IPS-18a (cell line): ENCODE measurements around the gene SOX6.

Experiments used
- H3K27ac ChIP-seq: one replicate; pipeline ENCODE4 v1.5.1; 2013; ENCODE audit warnings: low read length
- H3K27me3 ChIP-seq: one replicate; pipeline ENCODE4 v1.6.1; 2013; ENCODE audit warnings: mild to moderate bottlenecking, low read length; ENCODE audit not compliant: control insufficient read depth, insufficient read depth
- H3K36me3 ChIP-seq: one replicate; pipeline ENCODE4 v1.6.1; 2013; ENCODE audit warnings: low read depth, low read length; ENCODE audit not compliant: control insufficient read depth
- H3K4me1 ChIP-seq: one replicate; pipeline ENCODE4 v1.6.1; 2013; ENCODE audit warnings: low read depth, low read length; ENCODE audit not compliant: control insufficient read depth
- H3K4me3 ChIP-seq: one replicate; pipeline ENCODE4 v1.5.1; 2013; ENCODE audit warnings: low read length
- H3K9ac ChIP-seq: one replicate; pipeline ENCODE4 v1.6.1; 2013; ENCODE audit warnings: mild to moderate bottlenecking, low read length, moderate library complexity
- H3K9me3 ChIP-seq: one replicate; pipeline ENCODE4 v1.6.1; 2013; ENCODE audit warnings: low read depth, low read length; ENCODE audit not compliant: control insufficient read depth

The SOX6 gene

DNA sequence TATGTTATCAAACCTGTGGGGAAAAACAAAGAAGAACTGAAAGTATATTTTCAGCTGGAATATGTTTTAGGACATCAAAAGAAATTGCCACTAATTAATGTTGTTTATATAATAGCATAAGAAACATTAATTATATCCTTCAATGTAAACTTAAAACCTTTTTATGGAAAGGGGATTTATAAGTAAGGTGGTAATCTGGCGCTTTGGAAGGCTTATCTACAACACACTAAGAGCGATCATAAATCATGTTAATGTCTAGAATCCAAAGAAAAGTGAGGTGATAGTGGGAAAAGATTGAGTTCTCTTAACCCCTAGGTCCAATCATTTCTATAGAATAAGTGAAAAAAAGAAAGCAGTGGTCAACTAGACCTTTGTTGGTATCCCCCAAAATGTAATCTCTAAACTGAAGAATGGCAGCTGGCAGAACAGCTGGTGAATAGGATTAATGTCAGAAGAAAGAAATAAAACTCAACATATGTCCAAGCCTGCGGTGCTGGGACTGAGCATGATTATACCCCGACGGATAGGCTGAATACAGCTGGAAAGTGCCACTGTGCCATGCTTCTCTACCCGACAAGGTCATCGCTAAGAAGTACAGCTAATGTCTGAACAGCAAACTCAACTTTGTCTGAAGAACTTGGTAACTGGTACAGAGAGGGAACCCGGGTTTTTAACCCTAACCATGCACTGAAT lies 64.0 kb downstream of the SOX6 start:
- no peaks in the 10 kb centered on the region for H3K9me3 ChIP-seq
- no peaks in the 10 kb centered on the region for H3K36me3 ChIP-seq
- H3K4me1 ChIP-seq, result peaks cover 13% of the 10 kb centered on the region
- H3K9ac ChIP-seq, result no peak overlapping the region
- no peak overlapping the region for H3K27ac ChIP-seq
- H3K4me3 ChIP-seq, result no peak overlapping the region
- H3K27me3 ChIP-seq, result no peaks in the 10 kb centered on the region

DNA sequence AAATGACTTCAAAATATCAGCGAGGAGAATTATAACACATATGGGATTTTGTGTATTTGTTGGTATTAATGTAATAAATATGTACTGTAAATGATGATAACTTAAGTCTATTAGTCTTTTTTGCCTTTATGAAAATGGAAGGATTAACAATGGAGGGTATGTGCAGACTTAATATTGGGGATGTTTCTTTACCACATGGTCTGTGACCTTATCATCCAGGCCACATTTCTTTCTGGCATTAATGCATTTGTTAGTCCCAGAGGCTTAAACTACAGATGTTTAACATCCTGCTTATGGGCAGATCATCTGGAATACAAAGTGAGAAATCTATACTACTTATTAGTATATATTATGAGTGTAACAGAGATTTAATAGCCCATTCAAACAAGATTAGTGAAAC lies 64.6 kb downstream of the SOX6 start:
- Histone ChIP-seq H3K9me3 (no peaks in the 10 kb centered on the region), H3K9ac (no peak overlapping the region), H3K36me3 (no peaks in the 10 kb centered on the region), H3K4me3 (no peak overlapping the region), H3K27ac (no peak overlapping the region), H3K27me3 (no peaks in the 10 kb centered on the region), H3K4me1 (peaks cover 13% of the 10 kb centered on the region)

DNA sequence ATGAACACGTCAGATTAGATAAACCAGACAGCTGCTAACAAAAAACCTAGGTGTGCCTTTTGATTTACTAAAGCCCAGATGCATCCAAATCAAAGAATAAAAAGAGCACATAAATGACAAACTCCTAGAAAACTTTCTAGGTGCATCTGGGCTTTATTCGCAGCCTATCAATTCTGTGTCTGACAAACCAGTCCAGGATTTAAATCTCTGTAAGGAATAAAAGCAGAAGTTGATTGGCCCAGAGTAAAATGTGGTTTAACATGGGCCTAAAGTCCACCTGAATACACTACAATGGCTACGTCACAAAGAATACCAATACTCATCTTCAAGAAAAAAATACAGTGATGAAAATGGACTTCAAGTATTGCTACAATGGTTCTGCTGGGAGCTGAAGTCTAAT lies 66.8 kb downstream of the SOX6 start:
- Histone ChIP-seq H3K4me1 (peaks cover 13% of the 10 kb centered on the region), H3K27me3 (no peaks in the 10 kb centered on the region), H3K4me3 (no peak overlapping the region), H3K27ac (no peak overlapping the region), H3K9ac (no peak overlapping the region), H3K36me3 (no peaks in the 10 kb centered on the region), H3K9me3 (no peaks in the 10 kb centered on the region)

DNA sequence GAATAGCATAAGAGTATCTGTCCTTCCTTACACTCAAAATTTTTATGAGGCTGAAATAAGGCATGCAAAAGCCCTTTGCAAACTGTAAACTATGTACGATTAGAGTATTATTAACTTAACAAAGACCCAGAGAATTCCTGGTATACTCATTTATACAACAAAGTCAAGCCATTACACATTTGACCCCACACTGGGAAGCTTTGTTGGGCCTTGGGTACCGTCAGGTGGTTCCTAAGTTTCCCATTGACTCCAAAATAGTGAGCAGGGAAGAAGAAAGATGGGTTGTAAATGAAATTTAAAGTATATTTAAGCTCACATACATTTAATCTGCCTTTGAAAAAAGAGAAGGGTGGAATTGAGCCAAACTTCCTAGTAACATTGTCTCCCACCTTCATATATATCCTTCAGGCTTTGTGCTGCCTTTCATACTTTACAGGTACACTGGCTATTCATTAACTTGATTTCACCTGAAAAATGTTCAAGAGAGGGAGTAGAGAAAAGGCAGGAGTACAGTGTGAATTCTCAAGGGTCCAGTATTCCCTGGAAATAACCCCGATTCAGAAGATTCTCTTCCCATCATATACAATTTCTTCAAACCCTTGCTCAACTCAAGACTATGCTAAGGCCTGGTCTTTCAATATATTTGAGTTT lies 68.6 kb downstream of the SOX6 start:
- H3K9me3 ChIP-seq, result no peaks in the 10 kb centered on the region
- no peaks in the 10 kb centered on the region for H3K27me3 ChIP-seq
- no peak overlapping the region for H3K9ac ChIP-seq
- H3K4me3 ChIP-seq, result no peak overlapping the region
- peaks cover 8% of the 10 kb centered on the region for H3K4me1 ChIP-seq
- no peaks in the 10 kb centered on the region for H3K36me3 ChIP-seq
- H3K27ac ChIP-seq, result no peak overlapping the region

DNA sequence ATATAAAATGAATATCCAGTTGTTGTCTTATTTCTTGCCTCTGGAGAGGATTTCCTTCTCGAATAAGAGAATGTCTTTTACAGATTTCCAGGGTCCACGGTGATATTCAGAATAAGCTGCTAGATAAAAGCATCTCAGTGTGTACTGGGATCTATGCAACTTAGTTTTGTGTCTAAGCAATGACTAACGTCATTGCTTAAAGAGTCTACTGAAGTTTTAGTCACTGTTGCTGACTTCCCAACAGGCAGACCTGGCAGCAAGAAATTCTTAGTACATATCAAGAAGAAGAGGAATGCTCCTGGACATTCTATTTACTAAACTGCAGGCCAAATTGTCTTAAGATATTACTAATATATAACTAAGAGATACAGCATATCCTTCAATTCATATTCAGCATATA lies 70.3 kb downstream of the SOX6 start:
- no peak overlapping the region for H3K27ac ChIP-seq
- H3K36me3 ChIP-seq, result no peaks in the 10 kb centered on the region
- no peaks in the 10 kb centered on the region for H3K9me3 ChIP-seq
- H3K9ac ChIP-seq, result no peak overlapping the region
- H3K4me3 ChIP-seq, result no peak overlapping the region
- H3K4me1 ChIP-seq, result peaks cover 8% of the 10 kb centered on the region
- H3K27me3 ChIP-seq, result no peaks in the 10 kb centered on the region

DNA sequence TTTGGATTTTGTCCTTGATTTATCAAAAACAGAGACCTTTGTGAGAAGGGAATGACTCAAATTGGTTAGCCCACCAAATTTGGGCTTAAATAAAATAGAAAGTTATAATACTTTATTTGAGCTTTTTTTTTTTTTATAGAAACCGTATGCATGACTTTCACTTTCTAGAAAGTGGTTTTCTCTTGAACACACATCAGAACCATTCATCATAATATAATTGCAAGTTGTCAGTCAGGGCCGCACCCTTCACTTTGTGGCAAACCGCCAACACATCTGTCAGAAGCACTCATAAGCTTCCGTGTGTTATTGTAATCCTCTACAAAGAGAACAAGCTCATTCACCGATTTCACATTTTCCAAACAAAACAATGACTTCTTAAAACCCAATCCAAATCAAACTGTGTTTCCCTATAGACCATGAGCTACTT lies 76.1 kb downstream of the SOX6 start:
- Histone ChIP-seq H3K4me1 (no peaks in the 10 kb centered on the region), H3K4me3 (no peak overlapping the region), H3K27ac (no peak overlapping the region), H3K36me3 (no peaks in the 10 kb centered on the region), H3K9me3 (no peaks in the 10 kb centered on the region), H3K27me3 (no peaks in the 10 kb centered on the region), H3K9ac (no peak overlapping the region)

DNA sequence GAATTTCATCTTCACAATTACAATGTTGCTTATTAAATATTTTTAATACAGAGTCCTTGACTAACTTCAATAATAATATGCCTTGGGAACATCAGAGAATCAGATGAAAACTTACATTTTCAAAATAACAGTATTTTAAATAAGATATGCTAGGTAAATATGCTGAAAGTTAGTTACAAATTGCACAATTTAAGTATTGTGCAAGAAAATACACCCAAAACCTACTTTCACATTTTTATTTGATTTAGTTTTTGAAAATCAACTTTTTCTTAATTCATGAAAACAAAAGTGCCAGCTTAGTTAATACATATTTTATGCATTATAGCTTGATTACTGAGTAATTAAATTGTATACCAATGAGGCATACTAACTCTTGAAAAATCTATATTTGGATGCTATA lies 76.8 kb downstream of the SOX6 start:
- H3K27me3 ChIP-seq, result no peaks in the 10 kb centered on the region
- H3K27ac ChIP-seq, result no peak overlapping the region
- H3K36me3 ChIP-seq, result no peaks in the 10 kb centered on the region
- H3K9me3 ChIP-seq, result no peaks in the 10 kb centered on the region
- no peaks in the 10 kb centered on the region for H3K4me1 ChIP-seq
- no peak overlapping the region for H3K9ac ChIP-seq
- H3K4me3 ChIP-seq, result no peak overlapping the region

DNA sequence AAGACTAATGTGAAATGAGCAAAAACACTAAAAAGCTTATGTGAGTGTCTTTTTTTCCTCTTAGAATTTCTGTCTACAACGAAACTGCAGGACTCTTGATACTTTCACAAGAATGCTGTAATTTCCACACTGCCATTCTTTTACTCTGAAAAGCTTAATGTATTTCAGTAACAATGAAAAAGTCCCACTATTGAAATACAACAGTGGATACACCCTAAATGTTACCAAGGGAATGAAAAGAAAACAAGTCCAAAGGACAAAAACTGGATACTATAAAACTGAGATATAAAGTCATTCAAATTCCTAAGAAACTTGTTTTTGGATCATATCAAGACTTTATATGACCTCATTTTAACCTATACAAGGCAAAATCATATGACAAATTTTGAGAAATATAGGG lies 77.4 kb downstream of the SOX6 start:
- Histone ChIP-seq H3K27ac (no peak overlapping the region), H3K4me1 (no peaks in the 10 kb centered on the region), H3K9ac (no peak overlapping the region), H3K4me3 (no peak overlapping the region), H3K27me3 (no peaks in the 10 kb centered on the region), H3K36me3 (no peaks in the 10 kb centered on the region), H3K9me3 (no peaks in the 10 kb centered on the region)

DNA sequence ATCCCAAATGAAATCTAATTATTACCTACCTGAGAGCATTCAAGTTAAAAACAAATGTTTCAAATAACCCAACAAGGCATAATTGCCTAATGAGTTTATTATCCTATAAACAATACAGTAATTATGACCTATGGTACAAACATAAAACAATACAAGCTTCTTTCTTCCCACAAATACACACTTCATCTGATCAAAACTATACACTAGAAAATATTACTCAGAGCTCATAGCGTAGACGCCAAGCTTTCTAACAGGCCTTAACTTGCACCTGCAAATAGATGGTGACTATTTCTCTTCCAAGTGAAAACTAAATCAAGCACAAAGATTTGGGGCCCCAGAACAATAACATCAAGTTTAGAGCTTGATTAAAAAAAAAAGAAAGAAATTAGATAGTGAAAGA lies 78.1 kb downstream of the SOX6 start:
- no peak overlapping the region for H3K27ac ChIP-seq
- no peaks in the 10 kb centered on the region for H3K4me1 ChIP-seq
- no peaks in the 10 kb centered on the region for H3K27me3 ChIP-seq
- no peak overlapping the region for H3K9ac ChIP-seq
- H3K36me3 ChIP-seq, result no peaks in the 10 kb centered on the region
- H3K4me3 ChIP-seq, result no peak overlapping the region
- no peaks in the 10 kb centered on the region for H3K9me3 ChIP-seq

DNA sequence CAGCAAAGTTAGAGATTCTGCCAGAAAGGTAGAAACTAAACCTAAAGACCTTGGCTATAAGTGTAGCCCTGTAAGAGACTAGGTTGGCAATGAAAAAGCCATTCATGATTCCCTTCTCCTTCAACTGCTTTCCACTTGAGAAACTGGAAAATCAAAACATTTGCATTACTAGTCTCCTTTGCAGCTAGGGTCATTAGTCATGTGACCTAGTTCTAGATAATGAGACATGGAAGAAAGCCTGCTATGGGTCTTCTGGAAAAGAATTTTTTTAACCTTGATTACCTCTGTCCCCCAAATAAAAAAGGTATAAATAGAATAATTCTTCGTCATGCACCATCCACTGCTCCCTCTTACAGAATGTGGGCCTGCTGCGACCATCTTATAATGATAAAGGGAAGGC lies 80.1 kb downstream of the SOX6 start:
- Histone ChIP-seq H3K4me3 (no peak overlapping the region), H3K9ac (no peak overlapping the region), H3K27ac (no peak overlapping the region), H3K36me3 (no peaks in the 10 kb centered on the region), H3K27me3 (no peaks in the 10 kb centered on the region), H3K4me1 (no peaks in the 10 kb centered on the region), H3K9me3 (no peaks in the 10 kb centered on the region)

DNA sequence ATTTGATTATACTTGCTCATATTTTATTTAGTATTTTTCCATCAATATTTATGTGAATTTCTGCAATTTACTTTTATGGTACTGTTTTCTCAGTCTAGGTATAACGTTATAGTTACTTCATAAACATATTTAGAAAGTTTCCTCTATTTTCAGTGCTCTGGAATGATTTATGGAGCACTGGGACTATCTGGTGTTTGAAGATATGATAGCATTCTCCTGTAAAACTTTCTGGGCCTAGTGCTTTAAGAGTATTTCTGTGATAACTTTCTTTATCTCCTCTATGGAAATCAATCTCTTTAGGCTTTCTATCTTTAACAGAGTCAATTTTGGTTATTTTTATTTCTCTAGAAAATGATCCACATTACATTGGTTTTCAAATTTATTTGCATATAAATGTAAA lies 85.1 kb downstream of the SOX6 start:
- no peaks in the 10 kb centered on the region for H3K9me3 ChIP-seq
- H3K4me1 ChIP-seq, result no peaks in the 10 kb centered on the region

DNA sequence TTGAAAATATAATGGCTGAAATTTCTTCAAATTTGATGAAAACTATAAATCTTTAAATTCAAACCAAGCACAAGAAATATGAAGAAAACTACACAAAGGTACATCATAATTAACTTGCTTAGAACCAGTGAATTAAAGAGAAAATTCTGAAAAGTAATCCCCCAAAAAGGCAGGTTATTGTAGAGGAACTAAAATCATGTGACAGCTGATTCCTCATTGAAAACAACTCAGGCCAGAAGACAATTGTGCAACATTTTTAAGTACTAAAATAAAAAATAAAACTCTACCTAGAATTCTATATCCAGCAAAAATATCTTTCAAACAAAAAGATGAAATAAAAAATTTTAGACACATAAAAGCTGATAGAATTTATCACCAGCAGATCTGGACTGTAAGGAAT lies 90.3 kb downstream of the SOX6 start:
- Histone ChIP-seq H3K27me3 (no peaks in the 10 kb centered on the region), H3K36me3 (no peaks in the 10 kb centered on the region), H3K27ac (no peak overlapping the region), H3K9ac (no peak overlapping the region), H3K4me3 (no peak overlapping the region), H3K9me3 (no peaks in the 10 kb centered on the region), H3K4me1 (no peaks in the 10 kb centered on the region)

More for the DNA sequence above, 85.1 kb downstream of the SOX6 start:
- no peaks in the 10 kb centered on the region for H3K36me3 ChIP-seq
- H3K27me3 ChIP-seq, result no peaks in the 10 kb centered on the region
- no peak overlapping the region for H3K4me3 ChIP-seq
- H3K27ac ChIP-seq, result no peak overlapping the region
- H3K9ac ChIP-seq, result no peak overlapping the region
